HG03565 (cell line): Measurements from ENCODE around the gene GPC3.
"Not testable (repeated sequence)": the region's sequence is repeated elsewhere in the genome, so short reads cannot be mapped to it uniquely, and the experiment has no call there.

Experiments
- ATAC-seq: cut with Tn5 transposase; IDR thresholded peaks from one replicate; pipeline ENCODE4 v1.9.1; 2021; ENCODE audit warnings: mild to moderate bottlenecking, moderate library complexity; ENCODE audit not compliant: unreplicated experiment

GPC3 gene

DNA sequence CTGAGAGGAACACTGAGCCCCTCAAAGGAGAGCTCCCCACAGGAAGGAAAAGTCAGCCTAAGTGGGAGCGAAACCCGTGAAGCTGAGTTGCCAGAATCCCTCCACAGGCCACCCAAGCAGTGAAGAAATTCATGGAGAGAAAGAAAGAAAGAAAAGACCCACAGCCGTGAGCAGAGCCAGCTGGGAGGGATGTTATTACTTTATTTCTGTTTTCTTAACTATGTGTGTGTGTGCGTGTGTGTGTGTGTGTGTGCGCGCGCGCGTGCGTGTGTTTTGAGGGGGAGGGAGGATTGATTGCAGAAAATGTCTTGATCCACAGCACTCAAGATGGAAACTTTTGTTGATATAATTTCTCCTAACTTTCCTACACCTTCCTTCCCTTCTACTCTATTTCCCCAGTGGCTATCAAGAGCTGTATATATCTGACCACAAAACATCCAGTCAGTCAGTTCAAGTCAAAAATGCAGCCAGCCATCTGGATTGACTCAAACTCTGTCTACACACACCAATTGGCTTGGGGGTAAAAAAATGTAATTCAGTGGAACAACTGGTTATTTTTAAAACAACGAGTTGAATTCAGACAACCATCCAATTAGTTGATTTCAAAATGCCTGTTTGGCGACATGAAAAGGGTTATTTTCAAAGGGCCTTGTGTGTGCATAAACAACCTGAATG is 13.8 kb upstream of the GPC3 start:
- ATAC-seq, result no peak

- ATAC-seq, result no peak
These were observed 10.4 kb upstream of the GPC3 start for GRCh38 chrX:133995759-133996158.

GRCh38 chrX:133994576-133994975 is 9.2 kb upstream of the GPC3 start:
- ATAC-seq, result no peak

DNA sequence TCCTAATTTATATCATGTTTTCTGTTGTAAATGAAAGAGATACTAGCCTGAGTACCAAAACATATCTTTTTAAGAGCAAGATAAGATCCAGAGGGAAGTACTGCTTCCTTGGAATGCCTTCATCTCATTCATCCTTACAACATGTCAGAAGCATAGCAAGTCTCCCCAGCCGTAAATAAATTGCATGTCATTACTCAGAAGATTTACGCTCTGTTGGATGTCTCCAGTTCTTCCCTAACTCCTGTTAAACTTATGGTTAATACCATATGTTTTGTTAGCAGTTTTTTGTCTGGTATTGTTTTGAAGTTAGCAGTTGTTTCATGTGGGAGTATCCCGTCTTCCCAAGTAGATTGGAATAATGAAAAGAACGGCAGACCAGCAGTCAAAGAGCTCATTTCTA is 7.5 kb upstream of the GPC3 start:
- ATAC-seq, result no peak

- ATAC-seq, result no peak
These were observed 6.4 kb upstream of the GPC3 start for GRCh38 chrX:133991814-133992213.

- not testable (repeated sequence) for ATAC-seq
These were observed 5.7 kb upstream of the GPC3 start for GRCh38 chrX:133991057-133991456.

GRCh38 chrX:133989993-133990392 is 4.6 kb upstream of the GPC3 start:
- ATAC-seq, result no peak

GRCh38 chrX:133989490-133989889 is 4.1 kb upstream of the GPC3 start:
- no peak for ATAC-seq

GRCh38 chrX:133988010-133988409 is 2.6 kb upstream of the GPC3 start:
- ATAC-seq, result no peak

DNA sequence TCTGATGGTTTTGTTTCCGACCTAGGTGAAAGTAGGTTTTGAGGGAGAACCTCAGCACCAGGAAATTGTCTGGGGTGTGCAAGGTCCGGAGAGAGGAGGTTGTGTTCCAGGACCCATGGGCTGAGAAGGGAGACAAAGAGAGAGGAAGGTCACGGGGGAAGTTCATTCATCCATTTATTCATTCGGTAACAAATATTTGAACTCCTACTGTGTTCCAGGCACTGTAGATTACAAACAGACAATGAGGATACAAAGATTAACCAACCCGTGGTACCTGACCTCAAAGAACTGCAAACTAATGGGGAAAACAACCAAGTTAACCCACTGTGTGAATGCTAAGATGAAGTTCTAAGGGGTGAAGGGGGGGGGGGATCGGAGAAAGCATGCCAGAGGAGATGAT is 1.8 kb upstream of the GPC3 start:
- ATAC-seq, result no peak

GRCh38 chrX:133985967-133986683 is 731 bp upstream of the GPC3 start:
- ATAC-seq, result no peak

DNA sequence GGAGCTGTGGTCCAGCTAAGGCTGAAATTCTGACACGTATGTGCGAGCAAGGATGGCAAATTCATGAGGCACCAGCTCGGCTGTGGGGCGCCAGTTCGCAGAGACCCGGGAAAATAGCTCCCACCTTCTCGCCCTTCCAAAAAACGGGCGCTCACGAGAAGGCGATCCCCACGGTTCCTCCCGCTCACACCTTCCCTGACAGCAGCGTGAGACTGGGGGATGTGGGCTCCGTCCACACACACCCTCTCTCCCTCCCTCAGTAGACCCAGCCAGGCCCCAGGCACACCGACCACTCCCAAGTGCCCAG is 584 bp downstream of the GPC3 start:
- no peak for ATAC-seq

- no peak for ATAC-seq
These were observed 1.2 kb downstream of the GPC3 start for GRCh38 chrX:133983974-133984845.

DNA sequence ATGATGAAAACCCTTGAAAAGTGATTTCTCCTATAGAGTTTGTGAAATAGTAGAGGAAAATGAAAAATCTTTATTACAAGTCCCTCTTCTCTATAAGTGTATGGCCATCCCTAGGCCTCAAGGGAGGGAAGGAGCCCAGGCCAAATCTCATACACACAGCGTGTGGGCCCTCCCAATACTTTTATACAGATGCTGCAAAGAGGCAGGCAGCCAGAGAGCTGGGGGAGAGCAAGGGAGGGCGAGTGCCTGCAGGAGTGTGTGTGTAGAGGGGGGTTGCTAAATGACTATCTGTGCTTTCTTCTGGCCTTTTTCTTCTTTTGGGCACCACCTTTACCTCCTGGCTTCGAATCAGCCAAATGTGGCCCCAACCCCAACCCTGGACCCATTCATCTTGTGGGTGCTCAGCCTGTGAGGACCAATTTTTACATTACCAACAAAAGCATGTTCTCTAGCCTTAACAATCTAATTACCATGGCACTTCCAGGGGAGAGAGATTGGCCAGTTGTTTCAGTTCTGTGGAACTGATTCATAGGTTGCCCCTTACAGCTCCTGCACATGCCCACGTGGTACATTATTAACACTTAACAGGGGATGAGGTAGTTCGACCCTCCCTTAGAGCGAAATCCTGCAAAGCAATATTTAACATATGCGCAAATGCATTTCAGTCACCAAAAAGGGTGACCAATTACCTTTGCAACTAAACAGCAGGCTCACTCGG is 2.0 kb downstream of the GPC3 start:
- no peak for ATAC-seq

DNA sequence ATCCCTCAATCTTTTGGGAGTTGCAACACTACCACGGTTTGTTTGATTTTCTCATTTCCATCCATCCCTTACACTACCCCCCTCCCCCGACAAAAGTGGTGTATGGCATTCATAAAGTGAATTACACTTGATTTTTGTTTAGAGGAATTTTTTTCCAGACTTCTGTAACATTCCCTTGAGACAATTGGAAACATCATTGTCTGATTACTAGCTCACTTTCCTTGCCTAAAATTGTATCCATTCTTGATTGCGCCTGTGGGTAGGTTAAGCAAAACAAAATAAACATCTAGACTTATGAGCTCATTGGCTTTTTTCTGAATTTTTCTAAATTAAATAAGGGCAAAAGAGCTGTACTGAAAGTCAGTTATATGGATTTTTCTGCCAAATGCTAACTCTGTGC is 3.5 kb downstream of the GPC3 start:
- ATAC-seq, result no peak

DNA sequence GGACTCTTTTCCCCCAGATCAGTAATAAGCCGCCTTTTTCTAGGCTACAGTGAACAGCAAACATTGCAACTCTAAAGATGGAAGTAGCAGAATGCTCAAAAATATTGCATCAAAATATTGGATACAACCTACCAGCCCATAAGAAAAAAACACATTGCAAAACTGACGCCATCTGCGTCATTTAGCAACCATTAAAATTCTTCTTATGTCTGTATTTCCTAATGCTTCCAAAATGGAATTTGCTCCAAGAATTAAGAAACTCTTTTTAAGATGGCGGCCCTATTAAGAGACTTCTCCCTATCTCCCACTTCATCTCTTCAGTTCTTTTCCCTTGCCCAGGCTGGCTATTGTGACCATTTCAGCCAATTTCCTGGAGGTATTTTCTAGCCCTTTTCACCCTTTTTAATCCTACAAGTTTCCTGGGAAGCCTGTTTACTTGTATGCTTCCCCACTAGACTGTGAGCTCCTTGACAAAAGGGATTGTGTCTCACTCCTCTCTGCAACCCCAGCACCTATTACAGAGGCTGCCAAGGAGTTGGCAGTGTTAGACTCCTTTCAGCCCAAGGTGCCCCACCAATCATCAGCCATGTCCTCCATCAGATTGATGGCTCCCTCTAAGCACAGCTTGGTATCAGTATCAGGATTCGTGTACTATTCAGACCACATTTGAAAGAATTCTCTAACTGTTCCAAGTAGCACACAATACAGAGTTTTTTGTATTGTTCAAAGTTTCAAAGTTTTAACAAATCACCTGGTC is 4.4 kb downstream of the GPC3 start:
- ATAC-seq, result no peak

DNA sequence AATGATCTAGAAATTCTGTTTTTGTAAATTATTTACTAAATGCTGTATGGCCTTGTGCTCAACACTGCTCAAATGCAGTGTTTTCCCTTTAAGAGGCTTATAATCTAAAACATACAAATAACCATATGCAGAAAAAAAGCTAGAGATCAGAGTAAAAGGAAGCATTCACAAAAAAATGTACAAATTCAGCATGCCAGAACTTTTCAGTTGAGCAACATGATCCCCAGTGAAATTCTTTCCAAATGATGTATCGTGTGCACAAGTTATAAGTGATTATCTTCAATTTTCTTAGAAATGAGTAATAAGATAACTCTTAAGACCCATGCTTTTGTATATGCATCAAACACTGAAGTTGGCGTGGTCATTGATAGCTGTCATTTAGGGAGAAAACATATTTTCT is 5.0 kb downstream of the GPC3 start:
- ATAC-seq, result no peak

DNA sequence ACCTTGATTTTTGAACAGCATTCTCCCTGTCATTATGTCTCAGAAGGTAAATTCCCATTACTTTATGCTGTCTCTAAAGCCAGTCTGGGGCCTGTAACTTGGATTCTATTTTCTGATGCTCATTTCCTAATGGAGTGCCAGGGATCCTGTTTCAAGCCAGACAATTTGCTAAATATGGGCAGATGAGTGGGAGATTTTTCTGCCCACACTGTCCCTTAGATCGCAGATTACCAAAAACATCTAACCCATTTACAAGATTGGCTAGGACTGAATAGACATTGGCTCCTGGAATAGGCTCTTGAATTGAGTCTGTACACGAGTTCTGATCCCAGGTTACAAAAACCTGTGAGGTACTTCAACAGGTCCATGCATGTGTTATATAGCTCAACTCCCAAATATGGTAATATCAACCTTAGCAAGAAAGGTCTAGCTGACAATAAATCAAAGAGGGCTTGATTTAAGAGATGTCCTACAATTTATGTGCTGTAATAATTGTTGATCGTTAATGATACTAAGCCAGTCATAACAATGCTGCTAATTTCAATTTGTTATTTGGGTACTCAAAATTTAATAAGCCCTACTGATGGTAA is 5.7 kb downstream of the GPC3 start:
- no peak for ATAC-seq

DNA sequence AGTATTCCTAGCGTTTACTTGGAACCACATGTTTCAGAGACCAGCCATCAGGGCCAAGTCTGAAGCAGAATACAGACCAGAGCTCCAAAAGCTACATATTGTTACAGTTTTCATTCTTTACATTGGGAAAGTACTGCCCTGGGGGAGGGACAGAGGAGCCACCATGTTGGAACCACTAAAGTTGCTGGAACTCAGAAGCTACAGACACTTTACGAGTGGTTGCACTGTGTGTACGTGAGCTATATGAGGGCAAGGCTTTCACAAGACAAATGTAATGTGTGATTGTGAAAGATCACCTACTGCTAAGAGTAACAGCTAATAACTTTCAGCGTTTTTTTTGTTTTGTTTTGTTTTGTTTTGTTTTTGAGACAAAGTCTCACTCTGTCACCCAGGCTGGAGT is 11.7 kb downstream of the GPC3 start:
- ATAC-seq, result no peak

DNA sequence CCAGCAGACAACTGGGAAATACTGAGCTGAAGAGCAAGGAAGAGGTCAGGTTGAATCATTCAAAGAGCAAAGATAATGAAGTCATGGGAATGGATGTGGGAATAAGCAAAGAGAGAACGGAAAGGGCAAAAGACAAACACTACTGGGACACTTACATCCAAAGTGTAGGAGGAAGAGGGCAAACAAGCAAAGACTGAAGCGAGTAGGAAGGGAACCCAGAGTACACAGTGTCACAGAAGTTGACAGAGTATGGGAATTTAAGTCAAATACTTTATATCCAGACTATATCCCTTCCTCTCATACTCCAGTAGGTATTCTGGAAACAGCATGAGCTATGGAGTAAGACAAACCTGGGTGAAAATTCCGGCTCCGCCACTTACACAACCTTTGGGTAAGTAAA is 12.5 kb downstream of the GPC3 start:
- ATAC-seq, result no peak
